Measurements from ENCODE around the gene ANKRD66.

GRCh38 chr6:46720401-46720800 lies 26.3 kb upstream of the ANKRD66 start:
- TF ChIP-seq CTCF (conservative IDR thresholded peaks at IDR 0.05; ENCODE audit: low read length) (no peak), EZH2phosphoT487 (IDR thresholded peaks at IDR 0.05; ENCODE audit: borderline replicate concordance) (no peak)
